AG10803 (cell line): ENCODE measurements around the gene SLC1A2.

Source experiments
- DNase-seq: peaks from one replicate; pipeline ENCODE4 v3.0.0; 2010; ENCODE audit warnings: low read depth
- H3K4me3 ChIP-seq: 2 replicates; pipeline ENCODE4 v1.5.1; 2011; ENCODE audit warnings: mild to moderate bottlenecking, low read length, control low read depth
- TF ChIP-seq, protein P1 (sequence below): conservative IDR thresholded peaks from 2 replicates; pipeline ENCODE4 v1.5.1; 2011; ENCODE audit warnings: mild to moderate bottlenecking, low read length, control low read depth, inconsistent platforms

SLC1A2 gene

DNA sequence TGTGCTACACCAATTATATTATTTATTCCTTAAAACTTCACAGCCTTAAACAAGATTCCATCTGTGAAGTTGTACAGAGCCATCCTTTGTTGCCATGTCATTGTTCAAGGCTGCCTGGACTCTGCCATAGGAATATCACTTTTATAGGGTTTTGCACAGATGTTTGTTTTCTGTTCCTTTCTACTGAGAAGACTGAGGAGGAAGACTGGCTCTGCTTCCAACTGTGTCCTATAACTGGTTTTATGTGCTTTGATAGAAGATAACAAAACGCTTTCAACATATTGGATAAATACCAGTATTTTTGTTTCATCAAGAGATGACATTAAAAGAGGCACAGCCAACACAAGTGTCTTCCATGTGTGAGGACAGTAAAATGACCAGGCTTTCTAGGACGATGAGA, 159.8 kb downstream of the SLC1A2 start:
- H3K4me3 ChIP-seq, result no peak overlapping the region
- TF ChIP-seq, protein P1, sequence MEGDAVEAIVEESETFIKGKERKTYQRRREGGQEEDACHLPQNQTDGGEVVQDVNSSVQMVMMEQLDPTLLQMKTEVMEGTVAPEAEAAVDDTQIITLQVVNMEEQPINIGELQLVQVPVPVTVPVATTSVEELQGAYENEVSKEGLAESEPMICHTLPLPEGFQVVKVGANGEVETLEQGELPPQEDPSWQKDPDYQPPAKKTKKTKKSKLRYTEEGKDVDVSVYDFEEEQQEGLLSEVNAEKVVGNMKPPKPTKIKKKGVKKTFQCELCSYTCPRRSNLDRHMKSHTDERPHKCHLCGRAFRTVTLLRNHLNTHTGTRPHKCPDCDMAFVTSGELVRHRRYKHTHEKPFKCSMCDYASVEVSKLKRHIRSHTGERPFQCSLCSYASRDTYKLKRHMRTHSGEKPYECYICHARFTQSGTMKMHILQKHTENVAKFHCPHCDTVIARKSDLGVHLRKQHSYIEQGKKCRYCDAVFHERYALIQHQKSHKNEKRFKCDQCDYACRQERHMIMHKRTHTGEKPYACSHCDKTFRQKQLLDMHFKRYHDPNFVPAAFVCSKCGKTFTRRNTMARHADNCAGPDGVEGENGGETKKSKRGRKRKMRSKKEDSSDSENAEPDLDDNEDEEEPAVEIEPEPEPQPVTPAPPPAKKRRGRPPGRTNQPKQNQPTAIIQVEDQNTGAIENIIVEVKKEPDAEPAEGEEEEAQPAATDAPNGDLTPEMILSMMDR, result no peak
- no peak for DNase-seq

DNA sequence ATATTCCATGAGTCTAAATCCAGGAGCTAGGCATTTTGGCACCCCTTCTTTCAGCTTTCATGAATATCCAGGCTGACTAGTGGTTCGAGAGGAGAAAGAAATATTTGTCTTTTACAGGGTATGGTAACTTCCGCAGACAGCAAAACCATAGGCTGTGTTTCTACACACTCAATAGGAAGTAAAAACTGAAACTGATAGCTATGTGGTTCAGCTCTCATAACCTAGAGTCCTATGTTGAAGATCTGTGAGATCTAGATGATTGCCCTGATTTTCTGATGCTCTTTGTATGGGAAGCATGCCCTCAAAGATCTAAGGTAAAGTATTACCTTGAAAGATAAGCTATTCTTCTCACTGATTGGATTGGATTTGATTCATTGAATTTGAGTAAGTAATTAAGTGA, 162.1 kb downstream of the SLC1A2 start:
- H3K4me3 ChIP-seq, result no peak overlapping the region
- DNase-seq, result no peak
- TF ChIP-seq, protein P1, result no peak

DNA sequence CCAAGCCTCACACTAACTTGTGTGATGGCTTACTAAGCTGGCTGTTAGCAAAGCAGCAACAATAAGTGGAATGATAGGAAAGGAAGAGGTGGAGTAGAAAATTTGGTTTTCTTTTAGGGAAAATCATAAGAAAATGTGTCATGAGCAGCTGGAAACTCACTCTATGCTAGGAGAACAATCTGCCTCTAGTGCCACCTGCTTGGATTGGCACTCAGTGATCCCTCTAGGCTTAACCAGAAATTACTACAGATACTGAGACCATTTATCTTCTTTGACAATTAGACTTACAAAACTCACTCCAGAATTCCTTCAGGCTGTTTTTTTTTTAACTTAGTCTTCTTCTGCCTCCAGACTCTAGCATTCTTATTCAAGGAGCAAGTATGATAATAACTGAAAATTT, 163.1 kb downstream of the SLC1A2 start:
- H3K4me3 ChIP-seq, result no peak overlapping the region
- no peak for DNase-seq
- TF ChIP-seq, protein P1, result no peak

DNA sequence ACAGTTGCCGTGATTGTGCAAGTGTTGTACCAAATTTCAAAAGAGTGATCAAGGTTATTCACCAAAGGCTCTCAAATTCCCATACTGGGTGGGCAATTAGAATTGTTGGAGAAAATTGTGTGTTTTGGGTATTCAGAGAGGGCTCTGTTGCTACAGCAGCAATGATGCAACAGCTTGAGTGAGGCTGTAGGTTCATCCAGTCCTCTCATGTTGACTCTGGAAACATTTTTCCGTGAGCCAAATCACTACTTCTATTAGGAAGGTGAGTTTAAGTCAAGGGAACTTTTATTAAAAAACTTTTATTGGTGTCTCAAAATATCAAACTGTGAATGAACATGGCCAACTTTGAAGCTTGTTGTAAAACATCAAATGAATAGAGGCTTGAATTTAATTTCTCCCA, 163.8 kb downstream of the SLC1A2 start:
- no peak for DNase-seq
- TF ChIP-seq, protein P1, result no peak
- no peak overlapping the region for H3K4me3 ChIP-seq

DNA sequence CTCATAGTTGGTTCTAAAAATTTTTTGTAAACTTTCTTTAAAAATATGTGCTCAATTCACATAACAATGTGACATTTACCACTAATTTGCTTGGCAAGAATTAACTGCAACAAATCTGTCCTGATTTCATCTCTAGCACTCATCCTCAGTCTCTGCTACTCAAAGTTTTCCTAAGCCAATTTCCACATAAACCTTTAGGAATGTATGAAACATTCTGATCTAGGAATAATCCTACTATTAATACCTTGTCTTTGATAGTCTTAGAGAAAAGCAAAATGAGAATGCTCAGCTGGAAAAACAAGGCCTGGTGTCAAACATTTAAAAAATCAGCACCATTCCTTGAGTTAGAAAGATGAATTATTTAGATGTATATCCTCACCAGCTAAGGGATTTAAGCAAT, 166.1 kb downstream of the SLC1A2 start:
- TF ChIP-seq, protein P1, result no peak
- peak; percentile 89 for DNase-seq

DNA sequence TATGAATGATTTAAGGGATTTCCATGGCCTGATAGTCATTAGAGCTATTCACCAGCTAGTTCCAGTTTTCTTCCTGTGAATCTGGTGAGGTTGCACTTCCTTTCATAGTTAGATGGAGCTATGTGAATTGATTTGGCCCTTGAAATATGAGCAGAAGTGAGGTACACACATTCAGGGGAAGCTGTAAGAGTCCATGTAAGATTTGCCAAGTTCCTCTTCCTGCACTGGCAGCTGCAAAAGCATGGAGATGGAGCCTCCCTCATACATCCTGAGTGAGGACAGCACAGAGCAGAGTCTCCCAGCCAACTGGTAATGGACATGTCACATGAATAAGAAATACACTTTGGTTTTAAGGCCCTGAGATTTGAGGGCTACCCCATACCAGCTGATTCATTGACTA, 168.7 kb downstream of the SLC1A2 start:
- TF ChIP-seq, protein P1, result no peak
- H3K4me3 ChIP-seq, result no peak overlapping the region
- DNase-seq, result no peak

More for the DNA sequence above, 166.1 kb downstream of the SLC1A2 start:
- H3K4me3 ChIP-seq, result no peak overlapping the region

DNA sequence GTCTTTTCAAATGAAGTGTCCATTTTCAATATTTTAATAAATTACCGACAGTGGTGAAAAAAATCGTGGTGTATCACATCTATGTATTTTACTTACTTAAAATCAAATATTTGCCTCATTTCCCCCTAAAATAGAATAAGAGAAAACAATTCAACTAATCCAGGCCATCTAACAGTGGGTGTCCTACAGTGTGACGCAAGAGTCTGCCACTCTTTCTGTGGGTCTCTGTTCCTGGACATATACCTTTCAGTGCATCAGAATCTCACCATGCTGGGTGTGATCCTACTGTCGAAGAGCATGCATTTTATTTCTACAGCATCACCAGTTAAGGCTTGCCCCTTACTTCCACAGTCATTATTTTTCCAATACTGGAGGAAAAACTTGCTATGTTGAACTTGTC, 169.2 kb downstream of the SLC1A2 start:
- no peak for DNase-seq
- TF ChIP-seq, protein P1, result no peak
- no peak overlapping the region for H3K4me3 ChIP-seq
